Sigmoid colon (tissue), 4 donors: ENCODE measurements around the gene TBC1D22A.

ENCODE experiments used
- EP300 ChIP-seq, 4 donors: sonication (generic); formaldehyde crosslinking; IDR thresholded peaks; one replicate each; pipeline ENCODE4 v1.6.1; 2017; ENCODE audit warnings: antibody characterized with exemption in 4 of 4
- POLR2A ChIP-seq, 2 donors: fragments of 450-650 bp; IDR thresholded peaks; one replicate each; pipeline ENCODE4 v1.6.1; 2016; ENCODE audit warnings: antibody characterized with exemption in 2 of 2, mild to moderate bottlenecking in 2 of 2, moderate library complexity in 2 of 2
- POLR2AphosphoS5 ChIP-seq, 4 donors: sonication (generic); formaldehyde crosslinking; IDR thresholded peaks; one replicate each; pipeline ENCODE4 v1.6.1; 2017; ENCODE audit warnings: antibody characterized with exemption in 4 of 4
- TF ChIP-seq, protein P1 (sequence below), 4 experiments: fragments of 450-650 bp in 3 of 4; fragments of 200-600 bp in 1 of 4; IDR thresholded peaks; one replicate each; pipeline ENCODE4 v1.5.1; 2016 to 2019; ENCODE audit warnings: antibody characterized with exemption in 4 of 4, mild to moderate bottlenecking in 3 of 4, moderate library complexity in 2 of 4

DNA sequence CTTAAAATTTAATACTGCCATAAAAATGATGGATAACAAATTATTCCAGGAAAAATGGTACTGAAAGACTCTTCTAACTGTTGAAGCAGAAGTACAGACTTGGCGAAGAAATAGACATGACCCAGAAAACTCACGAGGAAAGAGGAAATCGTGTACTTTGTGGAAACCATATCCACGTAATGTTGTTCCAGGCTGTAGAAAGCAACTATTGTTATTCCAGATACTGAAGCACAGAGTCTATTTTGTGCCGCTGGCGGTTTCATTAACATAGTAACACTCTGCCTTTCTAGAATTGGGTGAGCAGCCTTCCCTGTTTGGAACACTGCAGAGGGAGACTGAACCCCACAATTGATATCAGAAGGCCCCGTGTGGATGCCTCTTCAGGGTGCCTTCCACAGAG is 310.6 kb downstream of the TBC1D22A start:
- TF ChIP-seq, protein P1, sequence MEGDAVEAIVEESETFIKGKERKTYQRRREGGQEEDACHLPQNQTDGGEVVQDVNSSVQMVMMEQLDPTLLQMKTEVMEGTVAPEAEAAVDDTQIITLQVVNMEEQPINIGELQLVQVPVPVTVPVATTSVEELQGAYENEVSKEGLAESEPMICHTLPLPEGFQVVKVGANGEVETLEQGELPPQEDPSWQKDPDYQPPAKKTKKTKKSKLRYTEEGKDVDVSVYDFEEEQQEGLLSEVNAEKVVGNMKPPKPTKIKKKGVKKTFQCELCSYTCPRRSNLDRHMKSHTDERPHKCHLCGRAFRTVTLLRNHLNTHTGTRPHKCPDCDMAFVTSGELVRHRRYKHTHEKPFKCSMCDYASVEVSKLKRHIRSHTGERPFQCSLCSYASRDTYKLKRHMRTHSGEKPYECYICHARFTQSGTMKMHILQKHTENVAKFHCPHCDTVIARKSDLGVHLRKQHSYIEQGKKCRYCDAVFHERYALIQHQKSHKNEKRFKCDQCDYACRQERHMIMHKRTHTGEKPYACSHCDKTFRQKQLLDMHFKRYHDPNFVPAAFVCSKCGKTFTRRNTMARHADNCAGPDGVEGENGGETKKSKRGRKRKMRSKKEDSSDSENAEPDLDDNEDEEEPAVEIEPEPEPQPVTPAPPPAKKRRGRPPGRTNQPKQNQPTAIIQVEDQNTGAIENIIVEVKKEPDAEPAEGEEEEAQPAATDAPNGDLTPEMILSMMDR (IDR thresholded peaks at IDR 0.05), result no peak
- no peak for TF ChIP-seq POLR2A (IDR thresholded peaks at IDR 0.05)
- TF ChIP-seq EP300 (IDR thresholded peaks at IDR 0.05), result no peak
- TF ChIP-seq POLR2AphosphoS5 (IDR thresholded peaks at IDR 0.05), result no peak
